Subcutaneous adipose tissue (tissue), 4 donors: ENCODE results near the gene ORM2. TPM values are rescaled to one million over a fixed set of nuclear protein-coding genes. Genes with fewer than 3 reads are reported as not detected.

ENCODE experiments used
- CTCF ChIP-seq: fragments of 450-650 bp; IDR thresholded peaks from one replicate; pipeline ENCODE4 v1.5.1; 2016; ENCODE audit warnings: low read depth, mild to moderate bottlenecking, control low read depth, antibody characterized with exemption, moderate library complexity
- total RNA-seq, 4 donors: library from RNA; depleted of rRNA; stranded (reverse); fragments of >200 nt; gene quantifications; one replicate each; pipeline ENCODE4 v1.1.0, GENCODE V29; 2016

Gene ORM2
- total RNA-seq, 4 donors from 2014 or later, result 2.4 TPM; not detected in 3

- no peak for TF ChIP-seq CTCF
These were observed 17.8 kb upstream of the ORM2 start for GRCh38 chr9:114311571-114312512.

- no peak for TF ChIP-seq CTCF
These were observed 17.2 kb upstream of the ORM2 start for GRCh38 chr9:114312513-114312875.

GRCh38 chr9:114313186-114313585 lies 16.5 kb upstream of the ORM2 start:
- TF ChIP-seq CTCF, result no peak

GRCh38 chr9:114314256-114314867 lies 15.3 kb upstream of the ORM2 start:
- TF ChIP-seq CTCF, result no peak

- TF ChIP-seq CTCF, result no peak
These were observed 14.6 kb upstream of the ORM2 start for GRCh38 chr9:114314881-114315722.

- no peak for TF ChIP-seq CTCF
These were observed 13.8 kb upstream of the ORM2 start for GRCh38 chr9:114315723-114316363.
